HG03442 (cell line): ENCODE measurements around the gene PAFAH2.

Source experiments
- ATAC-seq: cut with Tn5 transposase; IDR thresholded peaks from one replicate; pipeline ENCODE4 v1.9.1; 2021; ENCODE audit warnings: mild to moderate bottlenecking, moderate library complexity; ENCODE audit not compliant: unreplicated experiment

Gene PAFAH2

GRCh38 chr1:26015358-26015757 lies 17.5 kb upstream of the PAFAH2 start:
- no peak for ATAC-seq

- no peak for ATAC-seq
Observed at GRCh38 chr1:26014179-26014578, 16.3 kb upstream of the PAFAH2 start.

- no peak for ATAC-seq
Observed at GRCh38 chr1:26012864-26013263, 15.0 kb upstream of the PAFAH2 start.

GRCh38 chr1:26010825-26011224 lies 13.0 kb upstream of the PAFAH2 start:
- no peak for ATAC-seq

GRCh38 chr1:26009796-26010447 lies 12.1 kb upstream of the PAFAH2 start:
- no peak for ATAC-seq

GRCh38 chr1:26006710-26007109 lies 8.8 kb upstream of the PAFAH2 start:
- no peak for ATAC-seq

GRCh38 chr1:26005434-26006105 lies 7.7 kb upstream of the PAFAH2 start:
- ATAC-seq = no peak

GRCh38 chr1:26003756-26004155 lies 5.9 kb upstream of the PAFAH2 start:
- ATAC-seq = no peak

- no peak for ATAC-seq
Observed at GRCh38 chr1:26003262-26003661, 5.4 kb upstream of the PAFAH2 start.

GRCh38 chr1:25999041-25999800 lies 1.4 kb upstream of the PAFAH2 start:
- ATAC-seq = no peak

- no peak for ATAC-seq
Observed at GRCh38 chr1:25996966-25997827, 666 bp downstream of the PAFAH2 start.

- no peak for ATAC-seq
Observed at GRCh38 chr1:25994402-25995150, 3.3 kb downstream of the PAFAH2 start.

GRCh38 chr1:25993197-25993951 lies 4.5 kb downstream of the PAFAH2 start:
- ATAC-seq = no peak

- no peak for ATAC-seq
Observed at GRCh38 chr1:25992689-25993171, 5.1 kb downstream of the PAFAH2 start.

- ATAC-seq = no peak
Observed at GRCh38 chr1:25991937-25992688, 5.8 kb downstream of the PAFAH2 start.

- no peak for ATAC-seq
Observed at GRCh38 chr1:25990702-25991395, 7.0 kb downstream of the PAFAH2 start.

GRCh38 chr1:25990251-25990650 lies 7.6 kb downstream of the PAFAH2 start:
- ATAC-seq = no peak
